ENCODE results near the gene BTNL2.

DNA sequence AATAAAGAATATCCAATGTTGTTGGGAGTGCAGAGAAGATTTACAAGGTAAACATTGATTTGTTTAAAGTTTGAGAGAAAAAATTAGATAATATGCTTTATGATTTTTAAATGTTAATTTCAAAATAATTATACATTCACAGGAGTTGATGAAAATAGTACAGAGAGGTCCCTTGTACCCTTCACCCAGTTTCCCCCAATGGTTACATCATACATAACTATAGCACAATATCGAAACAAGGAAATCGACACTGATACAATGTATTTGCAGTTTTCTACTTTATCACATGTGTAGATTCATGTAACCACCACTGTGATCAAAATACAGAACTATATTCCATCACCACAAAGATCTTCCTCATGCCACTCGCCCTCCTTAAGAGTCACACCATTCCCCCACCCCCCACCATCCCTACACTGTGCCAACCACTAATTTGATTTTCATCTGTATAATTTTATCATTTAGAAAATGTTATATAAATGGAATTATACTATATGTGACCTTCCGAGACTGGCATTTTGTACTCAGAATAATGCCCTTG, 21.0 kb upstream of the BTNL2 start:
- TF ChIP-seq, protein P1, sequence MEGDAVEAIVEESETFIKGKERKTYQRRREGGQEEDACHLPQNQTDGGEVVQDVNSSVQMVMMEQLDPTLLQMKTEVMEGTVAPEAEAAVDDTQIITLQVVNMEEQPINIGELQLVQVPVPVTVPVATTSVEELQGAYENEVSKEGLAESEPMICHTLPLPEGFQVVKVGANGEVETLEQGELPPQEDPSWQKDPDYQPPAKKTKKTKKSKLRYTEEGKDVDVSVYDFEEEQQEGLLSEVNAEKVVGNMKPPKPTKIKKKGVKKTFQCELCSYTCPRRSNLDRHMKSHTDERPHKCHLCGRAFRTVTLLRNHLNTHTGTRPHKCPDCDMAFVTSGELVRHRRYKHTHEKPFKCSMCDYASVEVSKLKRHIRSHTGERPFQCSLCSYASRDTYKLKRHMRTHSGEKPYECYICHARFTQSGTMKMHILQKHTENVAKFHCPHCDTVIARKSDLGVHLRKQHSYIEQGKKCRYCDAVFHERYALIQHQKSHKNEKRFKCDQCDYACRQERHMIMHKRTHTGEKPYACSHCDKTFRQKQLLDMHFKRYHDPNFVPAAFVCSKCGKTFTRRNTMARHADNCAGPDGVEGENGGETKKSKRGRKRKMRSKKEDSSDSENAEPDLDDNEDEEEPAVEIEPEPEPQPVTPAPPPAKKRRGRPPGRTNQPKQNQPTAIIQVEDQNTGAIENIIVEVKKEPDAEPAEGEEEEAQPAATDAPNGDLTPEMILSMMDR (IDR thresholded peaks at IDR 0.05; ENCODE audit: low read depth, low read length): no peak
- no peak for TF ChIP-seq EZH2phosphoT487 (IDR thresholded peaks at IDR 0.05; ENCODE audit: low read depth)
